ENCODE data around the gene PYURF. TPM values are rescaled to one million over a fixed set of nuclear protein-coding genes. Genes with fewer than 3 reads are reported as not detected.

Gene PYURF
- total RNA-seq, 1 experiment from 2014 or later, result 50.9 TPM

- Histone ChIP-seq H3K27ac (ENCODE audit: low read depth, low read length) (no peak overlapping the region), H3K79me2 (ENCODE audit: insufficient read depth, low read length) (no peaks in the 10 kb centered on the region), H3K4me3 (replicated peaks in 1 of 2; ENCODE audit: low read depth in 1 of 2, low read length in 2 of 2) (no peak overlapping the region), H3K9me3 (ENCODE audit: control insufficient read depth in 1 of 2, insufficient read depth in 1 of 2, low read depth in 1 of 2, low read length in 2 of 2) (no peaks in the 10 kb centered on the region), H3K36me3 (ENCODE audit: control insufficient read depth in 1 of 2, insufficient read depth in 2 of 2, low read length in 2 of 2) (no peaks in the 10 kb centered on the region), H3K27me3 (ENCODE audit: insufficient read depth, low read length) (no peaks in the 10 kb centered on the region), H2AFZ (ENCODE audit: low read depth, low read length, poor library complexity, severe bottlenecking) (no peak overlapping the region), H3K4me2 (ENCODE audit: low read length) (no peak overlapping the region), H4K20me1 (ENCODE audit: insufficient read depth) (no peaks in the 10 kb centered on the region), H3K4me1 (ENCODE audit: control insufficient read depth in 1 of 2, insufficient read depth in 2 of 2, low read length in 2 of 2) (no peaks in the 10 kb centered on the region), H3K9ac (ENCODE audit: low read length) (no peak overlapping the region), H3K9me2 (ENCODE audit: insufficient read depth) (no peaks in the 10 kb centered on the region)
- DNase-seq (ENCODE audit: low read depth, low spot score), result no peak
- CTCF ChIA-PET, result no interaction called here
- TF ChIP-seq, protein P1, sequence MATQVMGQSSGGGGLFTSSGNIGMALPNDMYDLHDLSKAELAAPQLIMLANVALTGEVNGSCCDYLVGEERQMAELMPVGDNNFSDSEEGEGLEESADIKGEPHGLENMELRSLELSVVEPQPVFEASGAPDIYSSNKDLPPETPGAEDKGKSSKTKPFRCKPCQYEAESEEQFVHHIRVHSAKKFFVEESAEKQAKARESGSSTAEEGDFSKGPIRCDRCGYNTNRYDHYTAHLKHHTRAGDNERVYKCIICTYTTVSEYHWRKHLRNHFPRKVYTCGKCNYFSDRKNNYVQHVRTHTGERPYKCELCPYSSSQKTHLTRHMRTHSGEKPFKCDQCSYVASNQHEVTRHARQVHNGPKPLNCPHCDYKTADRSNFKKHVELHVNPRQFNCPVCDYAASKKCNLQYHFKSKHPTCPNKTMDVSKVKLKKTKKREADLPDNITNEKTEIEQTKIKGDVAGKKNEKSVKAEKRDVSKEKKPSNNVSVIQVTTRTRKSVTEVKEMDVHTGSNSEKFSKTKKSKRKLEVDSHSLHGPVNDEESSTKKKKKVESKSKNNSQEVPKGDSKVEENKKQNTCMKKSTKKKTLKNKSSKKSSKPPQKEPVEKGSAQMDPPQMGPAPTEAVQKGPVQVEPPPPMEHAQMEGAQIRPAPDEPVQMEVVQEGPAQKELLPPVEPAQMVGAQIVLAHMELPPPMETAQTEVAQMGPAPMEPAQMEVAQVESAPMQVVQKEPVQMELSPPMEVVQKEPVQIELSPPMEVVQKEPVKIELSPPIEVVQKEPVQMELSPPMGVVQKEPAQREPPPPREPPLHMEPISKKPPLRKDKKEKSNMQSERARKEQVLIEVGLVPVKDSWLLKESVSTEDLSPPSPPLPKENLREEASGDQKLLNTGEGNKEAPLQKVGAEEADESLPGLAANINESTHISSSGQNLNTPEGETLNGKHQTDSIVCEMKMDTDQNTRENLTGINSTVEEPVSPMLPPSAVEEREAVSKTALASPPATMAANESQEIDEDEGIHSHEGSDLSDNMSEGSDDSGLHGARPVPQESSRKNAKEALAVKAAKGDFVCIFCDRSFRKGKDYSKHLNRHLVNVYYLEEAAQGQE (IDR thresholded peaks at IDR 0.05; ENCODE audit: low read depth), result no peak
- TF ChIP-seq JUND (IDR thresholded peaks at IDR 0.05) (no peak), POLR2AphosphoS5 (IDR thresholded peaks at IDR 0.05; ENCODE audit: low read depth, low read length) (no peak), SIN3A (IDR thresholded peaks at IDR 0.05; ENCODE audit: low read depth) (no peak), POLR2A (IDR thresholded peaks at IDR 0.05; ENCODE audit: borderline replicate concordance, extremely low read depth, insufficient read depth, insufficient read length) (no peak), FOSL1 (IDR thresholded peaks at IDR 0.05; ENCODE audit: low read depth) (no peak)
- intact Hi-C loops (cut with micrococcal nuclease), result no loop called here
- RAD21 ChIA-PET (ENCODE audit: low non-redundant PET in 1 of 2, low total read pairs in 2 of 2, uncharacterized antibody in 2 of 2, unreplicated experiment in 2 of 2), result no interaction called here
- POLR2A ChIA-PET, result no interaction called here
- ATAC-seq, result no peak
- BruUV-seq (replicated peaks), result no TSS peak
Observed at GRCh38 chr4:88503344-88503743, 20.2 kb downstream of the PYURF start.

DNA sequence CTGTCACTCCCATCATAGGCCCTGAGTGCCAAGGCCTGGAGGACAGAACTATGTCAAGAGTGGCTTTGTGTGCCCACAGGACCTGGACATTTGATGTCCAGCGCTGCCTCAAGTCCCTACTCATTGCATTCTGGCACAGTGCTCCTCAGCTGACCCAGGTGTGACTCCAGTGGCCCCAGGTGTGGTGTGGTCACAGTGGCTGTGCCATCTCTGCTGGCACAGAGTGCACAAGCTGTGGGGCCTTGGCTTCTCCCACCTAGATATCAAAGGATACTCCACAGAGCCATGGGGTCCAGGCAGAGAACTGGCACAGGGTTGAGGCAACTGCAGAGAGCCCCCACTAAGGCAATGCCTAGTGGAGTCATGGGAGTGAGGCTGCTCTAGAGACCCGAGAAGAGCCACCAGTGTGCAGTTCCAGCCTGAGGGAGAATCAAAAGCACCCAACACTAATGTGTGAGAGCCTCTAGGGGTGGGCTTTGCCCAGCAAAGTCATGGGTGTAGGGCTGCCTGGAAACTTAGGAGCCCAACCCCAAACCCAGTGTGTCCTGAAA is 25.6 kb downstream of the PYURF start:
- H3K4me3 ChIP-seq (replicated peaks in 1 of 2; ENCODE audit: low read depth in 1 of 2, low read length in 2 of 2), result no peak overlapping the region
- BruUV-seq (replicated peaks), result no TSS peak
- no peak for TF ChIP-seq SIN3A (IDR thresholded peaks at IDR 0.05; ENCODE audit: low read depth)
- no peak for TF ChIP-seq SP1 (IDR thresholded peaks at IDR 0.05; ENCODE audit: low read depth)
- no peak for TF ChIP-seq FOSL1 (IDR thresholded peaks at IDR 0.05; ENCODE audit: low read depth)
- TF ChIP-seq ZNF274 (IDR thresholded peaks at IDR 0.05; ENCODE audit: low read depth, low read length), result no peak
- TF ChIP-seq CBX3 (IDR thresholded peaks at IDR 0.05; ENCODE audit: low read depth), result no peak
- no peak for TF ChIP-seq CEBPB (IDR thresholded peaks at IDR 0.05; ENCODE audit: low read depth)
- no peak for TF ChIP-seq EZH2phosphoT487 (IDR thresholded peaks at IDR 0.05; ENCODE audit: borderline replicate concordance)
- no peak for TF ChIP-seq RAD21 (IDR thresholded peaks at IDR 0.05; ENCODE audit: low read depth)
- TF ChIP-seq EZH2 (IDR thresholded peaks at IDR 0.05), result no peak

More for the DNA sequence above, 25.6 kb downstream of the PYURF start:
- no peaks in the 10 kb centered on the region for H3K9me3 ChIP-seq (ENCODE audit: control insufficient read depth in 1 of 2, insufficient read depth in 1 of 2, low read depth in 1 of 2, low read length in 2 of 2)
- H3K27ac ChIP-seq (ENCODE audit: low read depth, low read length), result no peak overlapping the region
- H3K9me2 ChIP-seq (ENCODE audit: insufficient read depth), result no peaks in the 10 kb centered on the region
- H3K36me3 ChIP-seq (ENCODE audit: control insufficient read depth in 1 of 2, insufficient read depth in 2 of 2, low read length in 2 of 2), result no peaks in the 10 kb centered on the region
- H3K9ac ChIP-seq (ENCODE audit: low read length), result no peak overlapping the region
- H4K20me1 ChIP-seq (ENCODE audit: insufficient read depth), result no peaks in the 10 kb centered on the region
- no peaks in the 10 kb centered on the region for H3K79me2 ChIP-seq (ENCODE audit: insufficient read depth, low read length)
- intact Hi-C loops (cut with micrococcal nuclease), result no loop called here
- no peak overlapping the region for H3K4me2 ChIP-seq (ENCODE audit: low read length)
- DNase-seq (ENCODE audit: low read depth, low spot score) (no peak), ATAC-seq (no peak)
- no peaks in the 10 kb centered on the region for H3K4me1 ChIP-seq (ENCODE audit: control insufficient read depth in 1 of 2, insufficient read depth in 2 of 2, low read length in 2 of 2)
- H2AFZ ChIP-seq (ENCODE audit: low read depth, low read length, poor library complexity, severe bottlenecking), result no peak overlapping the region
- CTCF ChIA-PET, result no interaction called here
- RAD21 ChIA-PET (ENCODE audit: low non-redundant PET in 1 of 2, low total read pairs in 2 of 2, uncharacterized antibody in 2 of 2, unreplicated experiment in 2 of 2), result no interaction called here
- no peaks in the 10 kb centered on the region for H3K27me3 ChIP-seq (ENCODE audit: insufficient read depth, low read length)
- POLR2A ChIA-PET, result no interaction called here
